Esophagus squamous epithelium (tissue), 4 donors: ENCODE data around the gene NLRP4.

Experiments used
- CTCF ChIP-seq, 6 experiments: fragments of 450-650 bp in 4 of 6; fragments of 200-600 bp in 2 of 6; sonication (generic) in 2 of 6; IDR thresholded peaks; one replicate each; pipeline ENCODE4 v1.5.1; 2016 to 2019; ENCODE audit warnings: antibody characterized with exemption in 6 of 6, mild to moderate bottlenecking in 4 of 6, moderate library complexity in 4 of 6
- POLR2A ChIP-seq, 4 donors: fragments of 450-650 bp; IDR thresholded peaks; one replicate each; pipeline ENCODE4 v1.6.1; 2017; ENCODE audit warnings: antibody characterized with exemption in 4 of 4, mild to moderate bottlenecking in 4 of 4, moderate library complexity in 3 of 4

- TF ChIP-seq CTCF (IDR thresholded peaks at IDR 0.05) (no peak), POLR2A (IDR thresholded peaks at IDR 0.05) (no peak)
These were observed 30.8 kb downstream of the NLRP4 start for GRCh38 chr19:55867101-55867500.
